Panc1 (cell line): ENCODE measurements around the gene POLK. TPM values are rescaled to one million over a fixed set of nuclear protein-coding genes. Genes with fewer than 3 reads are reported as not detected.

Experiments
- ATAC-seq: fragments of 200-7000 bp; cut with Tn5 transposase; 2 replicates; pipeline ENCODE4 v1.9.1; 2020; ENCODE audit warnings: mild to moderate bottlenecking, moderate library complexity
- BruUV-seq: library from RNA; stranded (reverse); fragments of 400-500 nt; replicated peaks from 2 replicates; lab custom pipeline; 2021; lab: Mats Ljungman, UMichigan
- CTCF ChIA-PET: fragments of 300-600 bp; sonication (Branson Sonifier 250); formaldehyde crosslinking; loops from one replicate; lab custom pipeline; 2022; ENCODE audit warnings: antibody characterized with exemption; lab: Charles Lee
- POLR2A ChIA-PET: fragments of 300-600 bp; sonication (Branson Sonifier 250); formaldehyde crosslinking; loops from one replicate; lab custom pipeline; 2022; ENCODE audit warnings: antibody characterized with exemption; lab: Charles Lee
- DNase-seq: peaks from one replicate; pipeline ENCODE4 v3.0.0-alpha.2; 2010; ENCODE audit warnings: low read depth, low spot score
- H3K27ac ChIP-seq: 2 replicates; pipeline ENCODE4 v1.5.1; 2011; ENCODE audit warnings: mild to moderate bottlenecking, low read length, inconsistent platforms
- H3K27me3 ChIP-seq: fragments of 200-500 bp; sonication (Bioruptor generic); 2 replicates; pipeline ENCODE4 v1.6.0; 2014; ENCODE audit warnings: low read length, inconsistent platforms; ENCODE audit not compliant: control insufficient read depth, insufficient read depth
- H3K36me3 ChIP-seq: fragments of 200-500 bp; sonication (Bioruptor generic); 2 replicates; pipeline ENCODE4 v1.5.1; 2014; ENCODE audit warnings: inconsistent platforms, mild to moderate bottlenecking, low read length, moderate library complexity; ENCODE audit not compliant: control insufficient read depth, insufficient read depth
- H3K4me1 ChIP-seq: 2 replicates; pipeline ENCODE4 v1.5.1; 2011; ENCODE audit warnings: inconsistent platforms, mild to moderate bottlenecking, low read length, moderate library complexity; ENCODE audit not compliant: control insufficient read depth, insufficient read depth
- H3K4me3 ChIP-seq, 2 experiments: 2 replicates each; pipeline ENCODE4 v1.5.1; 2011 to 2012; ENCODE audit warnings: low read depth in 2 of 2, low read length in 2 of 2, mild to moderate bottlenecking in 2 of 2, inconsistent platforms in 1 of 2, moderate library complexity in 1 of 2
- H3K9me3 ChIP-seq: fragments of 200-500 bp; sonication (Bioruptor generic); 2 replicates; pipeline ENCODE4 v1.5.1; 2014; ENCODE audit warnings: low read depth, mild to moderate bottlenecking, inconsistent platforms, low read length, moderate library complexity; ENCODE audit not compliant: control insufficient read depth, insufficient read depth
- POLR2AphosphoS5 ChIP-seq: IDR thresholded peaks from 2 replicates; pipeline ENCODE4 v1.6.1; 2012; ENCODE audit warnings: mild to moderate bottlenecking, low read depth, low read length, moderate library complexity
- SIN3A ChIP-seq: IDR thresholded peaks from 2 replicates; pipeline ENCODE4 v1.6.1; 2012; ENCODE audit warnings: low read depth, mild to moderate bottlenecking, low read length, moderate library complexity, borderline replicate concordance; ENCODE audit not compliant: insufficient read depth
- TCF7L2 ChIP-seq: IDR thresholded peaks from 2 replicates; pipeline ENCODE4 v1.6.1; 2011; ENCODE audit warnings: mild to moderate bottlenecking, low read depth, low read length, inconsistent platforms
- in situ Hi-C: cut with HindIII; loops from 2 replicates; pipeline ENCODE4 v1.10.0; 2016; ENCODE audit warnings: low sequenced_read_pairs, low pct_unique_long_range_greater_than_20kb
- intact Hi-C: fragments of 100-400 bp; cut with micrococcal nuclease; formaldehyde crosslinking; loops from one replicate; pipeline ENCODE4 v1.10.0; 2022; ENCODE audit not compliant: unreplicated experiment
- total RNA-seq: library from RNA; stranded (reverse); gene quantifications from one replicate; pipeline ENCODE4 v1.2.1, GENCODE V29; 2021; ENCODE audit not compliant: unreplicated experiment
- TF ChIP-seq, protein P1 (sequence below), 2 experiments: IDR thresholded peaks; 2 replicates each; pipeline ENCODE4 v1.6.1; 2011 to 2012; ENCODE audit warnings: low read depth in 2 of 2, control low read depth in 1 of 2, low read length in 1 of 2, mild to moderate bottlenecking in 1 of 2, moderate library complexity in 1 of 2; ENCODE audit not compliant: insufficient read depth in 1 of 2
- TF ChIP-seq, protein P2 (sequence below): fragments of 450-650 bp; IDR thresholded peaks from 2 replicates; pipeline ENCODE4 v1.5.1; 2017; ENCODE audit warnings: mild to moderate bottlenecking

Gene POLK
- total RNA-seq, 1 experiment from 2014 or later, result 21.3 TPM

DNA sequence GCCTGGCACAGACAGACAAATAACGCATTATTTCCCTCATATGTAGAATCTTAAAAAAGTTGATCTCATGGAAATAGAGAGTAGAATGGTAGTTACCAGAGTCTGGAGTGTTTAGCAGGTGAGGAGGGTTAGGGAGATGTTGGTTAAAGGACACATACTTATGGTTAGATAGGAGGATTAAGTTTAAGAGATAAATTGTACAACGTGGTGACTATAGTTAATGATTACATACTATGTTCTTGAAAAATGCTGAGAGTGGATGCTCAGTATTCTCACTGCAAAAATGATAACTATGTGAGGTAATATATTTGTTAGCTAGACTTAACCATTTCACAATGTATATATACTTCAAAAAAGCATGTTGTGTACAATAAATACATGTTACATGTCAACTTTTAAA, 38.2 kb upstream of the POLK start:
- Histone ChIP-seq H3K9me3 (peaks cover 24% of the 10 kb centered on the region), H3K27ac (no peak overlapping the region), H3K36me3 (no peaks in the 10 kb centered on the region), H3K27me3 (no peaks in the 10 kb centered on the region), H3K4me3 (no peak overlapping the region), H3K4me1 (no peaks in the 10 kb centered on the region)
- in situ Hi-C loops, result no loop called here
- DNase-seq (no peak), ATAC-seq (no peak)
- TF ChIP-seq TCF7L2 (no peak), SIN3A (no peak), POLR2AphosphoS5 (no peak)
- TF ChIP-seq, protein P1, sequence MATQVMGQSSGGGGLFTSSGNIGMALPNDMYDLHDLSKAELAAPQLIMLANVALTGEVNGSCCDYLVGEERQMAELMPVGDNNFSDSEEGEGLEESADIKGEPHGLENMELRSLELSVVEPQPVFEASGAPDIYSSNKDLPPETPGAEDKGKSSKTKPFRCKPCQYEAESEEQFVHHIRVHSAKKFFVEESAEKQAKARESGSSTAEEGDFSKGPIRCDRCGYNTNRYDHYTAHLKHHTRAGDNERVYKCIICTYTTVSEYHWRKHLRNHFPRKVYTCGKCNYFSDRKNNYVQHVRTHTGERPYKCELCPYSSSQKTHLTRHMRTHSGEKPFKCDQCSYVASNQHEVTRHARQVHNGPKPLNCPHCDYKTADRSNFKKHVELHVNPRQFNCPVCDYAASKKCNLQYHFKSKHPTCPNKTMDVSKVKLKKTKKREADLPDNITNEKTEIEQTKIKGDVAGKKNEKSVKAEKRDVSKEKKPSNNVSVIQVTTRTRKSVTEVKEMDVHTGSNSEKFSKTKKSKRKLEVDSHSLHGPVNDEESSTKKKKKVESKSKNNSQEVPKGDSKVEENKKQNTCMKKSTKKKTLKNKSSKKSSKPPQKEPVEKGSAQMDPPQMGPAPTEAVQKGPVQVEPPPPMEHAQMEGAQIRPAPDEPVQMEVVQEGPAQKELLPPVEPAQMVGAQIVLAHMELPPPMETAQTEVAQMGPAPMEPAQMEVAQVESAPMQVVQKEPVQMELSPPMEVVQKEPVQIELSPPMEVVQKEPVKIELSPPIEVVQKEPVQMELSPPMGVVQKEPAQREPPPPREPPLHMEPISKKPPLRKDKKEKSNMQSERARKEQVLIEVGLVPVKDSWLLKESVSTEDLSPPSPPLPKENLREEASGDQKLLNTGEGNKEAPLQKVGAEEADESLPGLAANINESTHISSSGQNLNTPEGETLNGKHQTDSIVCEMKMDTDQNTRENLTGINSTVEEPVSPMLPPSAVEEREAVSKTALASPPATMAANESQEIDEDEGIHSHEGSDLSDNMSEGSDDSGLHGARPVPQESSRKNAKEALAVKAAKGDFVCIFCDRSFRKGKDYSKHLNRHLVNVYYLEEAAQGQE (IDR thresholded peaks at IDR 0.05; ENCODE audit: insufficient read depth in 1 of 2, low read depth in 2 of 2, low read length in 1 of 2), result no peak
- TF ChIP-seq, protein P2, sequence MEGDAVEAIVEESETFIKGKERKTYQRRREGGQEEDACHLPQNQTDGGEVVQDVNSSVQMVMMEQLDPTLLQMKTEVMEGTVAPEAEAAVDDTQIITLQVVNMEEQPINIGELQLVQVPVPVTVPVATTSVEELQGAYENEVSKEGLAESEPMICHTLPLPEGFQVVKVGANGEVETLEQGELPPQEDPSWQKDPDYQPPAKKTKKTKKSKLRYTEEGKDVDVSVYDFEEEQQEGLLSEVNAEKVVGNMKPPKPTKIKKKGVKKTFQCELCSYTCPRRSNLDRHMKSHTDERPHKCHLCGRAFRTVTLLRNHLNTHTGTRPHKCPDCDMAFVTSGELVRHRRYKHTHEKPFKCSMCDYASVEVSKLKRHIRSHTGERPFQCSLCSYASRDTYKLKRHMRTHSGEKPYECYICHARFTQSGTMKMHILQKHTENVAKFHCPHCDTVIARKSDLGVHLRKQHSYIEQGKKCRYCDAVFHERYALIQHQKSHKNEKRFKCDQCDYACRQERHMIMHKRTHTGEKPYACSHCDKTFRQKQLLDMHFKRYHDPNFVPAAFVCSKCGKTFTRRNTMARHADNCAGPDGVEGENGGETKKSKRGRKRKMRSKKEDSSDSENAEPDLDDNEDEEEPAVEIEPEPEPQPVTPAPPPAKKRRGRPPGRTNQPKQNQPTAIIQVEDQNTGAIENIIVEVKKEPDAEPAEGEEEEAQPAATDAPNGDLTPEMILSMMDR, result no peak
- CTCF ChIA-PET, result no interaction called here
- BruUV-seq, result no TSS peak
- intact Hi-C loops, result no loop called here
- POLR2A ChIA-PET, result no interaction called here

DNA sequence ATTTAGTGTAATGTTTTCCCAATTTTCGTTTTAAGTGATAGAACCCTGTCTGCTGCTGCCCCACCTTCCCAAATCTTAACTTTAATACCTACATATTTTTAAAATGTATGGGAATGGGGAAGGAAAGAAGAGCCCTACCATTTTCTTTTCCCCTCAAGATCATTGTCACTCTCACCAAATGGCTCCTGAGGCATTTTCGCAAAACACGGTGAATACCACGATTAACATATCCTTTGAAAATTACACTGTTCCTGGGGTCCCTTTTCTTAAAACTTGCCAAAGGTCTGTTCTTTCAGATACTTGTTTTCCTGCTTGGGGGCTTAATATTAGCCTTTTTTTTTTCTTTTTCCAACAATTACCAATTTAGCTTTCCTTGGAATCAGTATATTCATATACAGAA, 36.3 kb upstream of the POLK start:
- DNase-seq (no peak), ATAC-seq (no peak)
- Histone ChIP-seq H3K4me1 (no peaks in the 10 kb centered on the region), H3K27me3 (no peaks in the 10 kb centered on the region), H3K4me3 (no peak overlapping the region), H3K27ac (no peak overlapping the region), H3K36me3 (no peaks in the 10 kb centered on the region), H3K9me3 (peaks cover 7% of the 10 kb centered on the region; the same call in 1 of the 2 replicates)
- no TSS peak for BruUV-seq
- ChIA-PET CTCF (no interaction called here), POLR2A (no interaction called here)
- TF ChIP-seq, protein P1 (IDR thresholded peaks at IDR 0.05; ENCODE audit: insufficient read depth in 1 of 2, low read depth in 2 of 2, low read length in 1 of 2), result no peak
- TF ChIP-seq POLR2AphosphoS5 (no peak), SIN3A (no peak), TCF7L2 (no peak)
- TF ChIP-seq, protein P2, result no peak
- intact Hi-C loops (no loop called here), in situ Hi-C loops (no loop called here)
